Endodermal cell (in vitro differentiated cells): ENCODE data around the gene ROS1. TPM values are rescaled to one million over a fixed set of nuclear protein-coding genes. Genes with fewer than 3 reads are reported as not detected.

Experiments
- DNase-seq: peaks from one replicate; pipeline ENCODE4 v3.0.0-alpha.2; 2017
- H3K27ac ChIP-seq: 2 replicates; pipeline ENCODE4 v1.5.1; 2013; ENCODE audit warnings: mild to moderate bottlenecking, low read depth, low read length, moderate library complexity
- H3K27me3 ChIP-seq: 2 replicates; pipeline ENCODE4 v1.6.1; 2013; ENCODE audit warnings: mild to moderate bottlenecking, low read length, moderate library complexity; ENCODE audit not compliant: insufficient read depth, control insufficient read depth, poor library complexity, severe bottlenecking
- H3K36me3 ChIP-seq: 2 replicates; pipeline ENCODE4 v1.7.0; 2013; ENCODE audit warnings: mild to moderate bottlenecking, low read length, moderate library complexity; ENCODE audit not compliant: control insufficient read depth, insufficient read depth
- H3K4me1 ChIP-seq: one replicate; pipeline ENCODE4 v1.7.0; 2013; ENCODE audit warnings: low read length; ENCODE audit not compliant: control insufficient read depth, insufficient read depth
- H3K4me3 ChIP-seq: 2 replicates; pipeline ENCODE4 v1.5.1; 2013; ENCODE audit warnings: mild to moderate bottlenecking, low read length, moderate library complexity
- H3K9ac ChIP-seq: 2 replicates; pipeline ENCODE4 v1.6.1; 2013; ENCODE audit warnings: mild to moderate bottlenecking, low read length, moderate library complexity; ENCODE audit not compliant: poor library complexity, severe bottlenecking; ENCODE audit errors: extremely low read depth
- H3K9me3 ChIP-seq: 2 replicates; pipeline ENCODE4 v1.6.1; 2013; ENCODE audit warnings: mild to moderate bottlenecking, low read length, moderate library complexity; ENCODE audit not compliant: control insufficient read depth
- H3K27ac Mint-ChIP-seq: 2 replicates; pipeline ENCODE4 v1.8.0; 2020; ENCODE audit warnings: mixed read lengths
- H3K27me3 Mint-ChIP-seq: 2 replicates; pipeline ENCODE4 v1.8.0; 2021; ENCODE audit warnings: mild to moderate bottlenecking, mixed read lengths; ENCODE audit not compliant: insufficient read depth
- H3K36me3 Mint-ChIP-seq: 2 replicates; pipeline ENCODE4 v1.8.0; 2020; ENCODE audit warnings: low read depth, mixed read lengths
- H3K4me1 Mint-ChIP-seq: 2 replicates; pipeline ENCODE4 v1.8.0; 2020; ENCODE audit warnings: mixed read lengths
- H3K4me3 Mint-ChIP-seq: 2 replicates; pipeline ENCODE4 v1.8.0; 2020; ENCODE audit warnings: mild to moderate bottlenecking, moderate library complexity, mixed read lengths
- H3K9me3 Mint-ChIP-seq: 2 replicates; pipeline ENCODE4 v1.8.0; 2020; ENCODE audit warnings: mild to moderate bottlenecking, mixed read lengths
- CTCF ChIP-seq: fragments of 200-600 bp; sonication (generic); conservative IDR thresholded peaks from 2 replicates; pipeline ENCODE4 v1.5.0; 2021; ENCODE audit warnings: antibody characterized with exemption, mild to moderate bottlenecking
- WGBS, 2 experiments: methylation state at CpG; one replicate each; pipeline versions ENCODE4 v1.1.5 to v1.1.7; 2013; ENCODE audit warnings: missing lambda C conversion rate in 2 of 2, mixed read lengths in 1 of 2; ENCODE audit not compliant: insufficient coverage in 1 of 2, insufficient read length in 1 of 2; 5-methylcytosine and 5-hydroxymethylcytosine counted together
- total RNA-seq, 2 donors: library from RNA; stranded (reverse); fragmentation: NEBNext Ultra II Directional in 1 of 2; extraction: Animal tissue kit (Norgen Biotek cat#: 25700) in 1 of 2; gene quantifications; 2 replicates in 1 of 2; 3 replicates in 1 of 2; pipeline ENCODE4 v1.2.1, GENCODE V29; 2021

Gene ROS1
- total RNA-seq, 2 donors from 2014 or later = not detected

- Mint-ChIP-seq H3K36me3 (no peaks in the 10 kb centered on the region), H3K4me3 (no peak overlapping the region)
- 96% methylated on average over 2 of the region's 2 CpGs; no CpG with 5 or more reads in 1 of the 2 experiments for WGBS, 2 experiments
Measured at GRCh38 chr6:117345292-117345610, 80.5 kb downstream of the ROS1 start.

GRCh38 chr6:117344444-117345291 lies 81.1 kb downstream of the ROS1 start:
- 92 to 98% methylated on average over 7 to 12 of the region's 12 CpGs for WGBS, 2 experiments
- Mint-ChIP-seq H3K9me3 (no peaks in the 10 kb centered on the region), H3K36me3 (no peaks in the 10 kb centered on the region), H3K4me1 (no peaks in the 10 kb centered on the region), H3K4me3 (no peak overlapping the region), H3K27me3 (no peaks in the 10 kb centered on the region), H3K27ac (no peak overlapping the region)
- H3K4me3 ChIP-seq = no peak overlapping the region
- no peaks in the 10 kb centered on the region for H3K9me3 ChIP-seq
- H3K27me3 ChIP-seq = no peaks in the 10 kb centered on the region
- H3K36me3 ChIP-seq = no peaks in the 10 kb centered on the region
- DNase-seq = no peak
- H3K9ac ChIP-seq = no peak overlapping the region
- H3K4me1 ChIP-seq = no peaks in the 10 kb centered on the region
- TF ChIP-seq CTCF = no peak
- no peak overlapping the region for H3K27ac ChIP-seq

More at GRCh38 chr6:117345292-117345610, 80.5 kb downstream of the ROS1 start:
- Histone ChIP-seq H3K27me3 (no peaks in the 10 kb centered on the region), H3K4me3 (no peak overlapping the region), H3K9me3 (no peaks in the 10 kb centered on the region), H3K9ac (no peak overlapping the region), H3K36me3 (no peaks in the 10 kb centered on the region), H3K4me1 (no peaks in the 10 kb centered on the region), H3K27ac (no peak overlapping the region)
- H3K27ac Mint-ChIP-seq = no peak overlapping the region
- no peak for DNase-seq
- no peaks in the 10 kb centered on the region for H3K9me3 Mint-ChIP-seq
- no peaks in the 10 kb centered on the region for H3K4me1 Mint-ChIP-seq
- no peak for TF ChIP-seq CTCF
- H3K27me3 Mint-ChIP-seq = no peaks in the 10 kb centered on the region

GRCh38 chr6:117338567-117338966 lies 87.2 kb downstream of the ROS1 start:
- no peaks in the 10 kb centered on the region for H3K27me3 Mint-ChIP-seq
- Histone ChIP-seq H3K27me3 (no peaks in the 10 kb centered on the region), H3K36me3 (no peaks in the 10 kb centered on the region), H3K4me3 (no peak overlapping the region), H3K4me1 (no peaks in the 10 kb centered on the region), H3K9me3 (no peaks in the 10 kb centered on the region), H3K27ac (no peak overlapping the region), H3K9ac (no peak overlapping the region)
- H3K4me3 Mint-ChIP-seq = no peak overlapping the region
- no peak for TF ChIP-seq CTCF
- no peak for DNase-seq
- H3K4me1 Mint-ChIP-seq = no peaks in the 10 kb centered on the region
- peaks cover 1% of the 10 kb centered on the region for H3K9me3 Mint-ChIP-seq
- H3K36me3 Mint-ChIP-seq = no peaks in the 10 kb centered on the region
- H3K27ac Mint-ChIP-seq = no peak overlapping the region
- 83 to 95% methylated on average over 1 of the region's 1 CpG for WGBS, 2 experiments
